HG03378 (cell line): ENCODE data around the gene MYO1D.
"Not testable (repeated sequence)": the region's sequence is repeated elsewhere in the genome, so short reads cannot be mapped to it uniquely, and the experiment has no call there.

Experiments used
- ATAC-seq: cut with Tn5 transposase; IDR thresholded peaks from one replicate; pipeline ENCODE4 v1.9.1; 2021; ENCODE audit warnings: mild to moderate bottlenecking, moderate library complexity; ENCODE audit not compliant: unreplicated experiment

MYO1D gene

GRCh38 chr17:32693194-32693897 is 183.6 kb downstream of the MYO1D start:
- no peak for ATAC-seq

- no peak for ATAC-seq
These were observed 184.7 kb downstream of the MYO1D start for GRCh38 chr17:32692179-32692578.

- ATAC-seq = no peak
These were observed 187.6 kb downstream of the MYO1D start for GRCh38 chr17:32689348-32689747.

GRCh38 chr17:32688221-32688620 is 188.7 kb downstream of the MYO1D start:
- ATAC-seq = no peak

- ATAC-seq = no peak
These were observed 192.6 kb downstream of the MYO1D start for GRCh38 chr17:32684087-32684958.

GRCh38 chr17:32673964-32674363 is 203.0 kb downstream of the MYO1D start:
- no peak for ATAC-seq

- no peak for ATAC-seq
These were observed 204.2 kb downstream of the MYO1D start for GRCh38 chr17:32672711-32673110.

GRCh38 chr17:32671896-32672295 is 205.0 kb downstream of the MYO1D start:
- no peak for ATAC-seq

GRCh38 chr17:32664936-32665583 is 211.9 kb downstream of the MYO1D start:
- ATAC-seq = no peak

GRCh38 chr17:32660496-32660985 is 216.4 kb downstream of the MYO1D start:
- no peak for ATAC-seq

- no peak for ATAC-seq
These were observed 217.5 kb downstream of the MYO1D start for GRCh38 chr17:32659419-32659842.

GRCh38 chr17:32658470-32659418 is 218.2 kb downstream of the MYO1D start:
- ATAC-seq = no peak

- no peak for ATAC-seq
These were observed 220.0 kb downstream of the MYO1D start for GRCh38 chr17:32656886-32657285.

GRCh38 chr17:32654324-32654723 is 222.6 kb downstream of the MYO1D start:
- ATAC-seq = no peak

GRCh38 chr17:32651084-32651483 is 225.8 kb downstream of the MYO1D start:
- no peak for ATAC-seq

GRCh38 chr17:32648450-32648849 is 228.5 kb downstream of the MYO1D start:
- no peak for ATAC-seq

- no peak for ATAC-seq
These were observed 230.0 kb downstream of the MYO1D start for GRCh38 chr17:32646941-32647340.

GRCh38 chr17:32641514-32641913 is 235.4 kb downstream of the MYO1D start:
- not testable (repeated sequence) for ATAC-seq

GRCh38 chr17:32636598-32637218 is 240.2 kb downstream of the MYO1D start:
- ATAC-seq = no peak

GRCh38 chr17:32634167-32634566 is 242.8 kb downstream of the MYO1D start:
- ATAC-seq = no peak
